ENCODE results near the gene CCDC149.

The CCDC149 gene

GRCh38 chr4:24867766-24868296 lies 45.0 kb downstream of the CCDC149 start:
- TF ChIP-seq CTCF (IDR thresholded peaks at IDR 0.05; ENCODE audit: low read depth, low read length) = no peak
- no peak for DNase-seq (ENCODE audit: extremely low read depth, low read depth)

GRCh38 chr4:24867251-24867650 lies 45.6 kb downstream of the CCDC149 start:
- DNase-seq (ENCODE audit: extremely low read depth, low read depth) = no peak
- no peak for TF ChIP-seq CTCF (IDR thresholded peaks at IDR 0.05; ENCODE audit: low read depth, low read length)

GRCh38 chr4:24865401-24865800 lies 47.4 kb downstream of the CCDC149 start:
- no peak for TF ChIP-seq CTCF (IDR thresholded peaks at IDR 0.05; ENCODE audit: low read depth, low read length)
- no peak for DNase-seq (ENCODE audit: extremely low read depth, low read depth)

GRCh38 chr4:24863799-24864198 lies 49.0 kb downstream of the CCDC149 start:
- TF ChIP-seq CTCF (IDR thresholded peaks at IDR 0.05; ENCODE audit: low read depth, low read length) = no peak
- DNase-seq (ENCODE audit: extremely low read depth, low read depth) = no peak

GRCh38 chr4:24862073-24862751 lies 50.6 kb downstream of the CCDC149 start:
- TF ChIP-seq CTCF (IDR thresholded peaks at IDR 0.05; ENCODE audit: low read depth, low read length) = no peak
- no peak for DNase-seq (ENCODE audit: extremely low read depth, low read depth)

GRCh38 chr4:24858550-24858949 lies 54.3 kb downstream of the CCDC149 start:
- DNase-seq (ENCODE audit: extremely low read depth, low read depth) = no peak
- no peak for TF ChIP-seq CTCF (IDR thresholded peaks at IDR 0.05; ENCODE audit: low read depth, low read length)

GRCh38 chr4:24858026-24858425 lies 54.8 kb downstream of the CCDC149 start:
- no peak for DNase-seq (ENCODE audit: extremely low read depth, low read depth)
- TF ChIP-seq CTCF (IDR thresholded peaks at IDR 0.05; ENCODE audit: low read depth, low read length) = no peak

Data from AG09319 (cell line).